ENCODE measurements around the gene GSTM3.
A peak's percentile ranks its signal among the peaks of the same experiment; 100 is the strongest.

GSTM3 gene

GRCh38 chr1:109739738-109740614 is 862 bp downstream of the GSTM3 start:
- peak overlapping the region; percentile 51 for H3K27ac ChIP-seq
- TF ChIP-seq CTCF (IDR thresholded peaks at IDR 0.05) = no peak
- peak overlapping the region; percentile 96 for H2AFZ ChIP-seq
- H3K4me3 ChIP-seq (ENCODE audit: low read depth, low read length) = peak overlapping the region; percentile 74
- H3K79me2 ChIP-seq = no peaks in the 10 kb centered on the region
- H3K4me2 ChIP-seq (ENCODE audit: low read length) = peak overlapping the region; percentile 78
- H3K9ac ChIP-seq = no peak overlapping the region
- no peaks in the 10 kb centered on the region for H3K36me3 ChIP-seq (ENCODE audit: control insufficient read depth, insufficient read depth, low read length)
- no peaks in the 10 kb centered on the region for H3K4me1 ChIP-seq
- no peaks in the 10 kb centered on the region for H3K9me3 ChIP-seq (ENCODE audit: control insufficient read depth, low read length)
- no peaks in the 10 kb centered on the region for H3K27me3 ChIP-seq (ENCODE audit: control insufficient read depth, insufficient read depth, low read length)

GRCh38 chr1:109733236-109733870 is 7.5 kb downstream of the GSTM3 start:
- no peak overlapping the region for H3K9ac ChIP-seq
- H3K27ac ChIP-seq = no peak overlapping the region
- H2AFZ ChIP-seq = no peak overlapping the region
- no peak for TF ChIP-seq CTCF (IDR thresholded peaks at IDR 0.05)
- no peak overlapping the region for H3K4me2 ChIP-seq (ENCODE audit: low read length)
- no peaks in the 10 kb centered on the region for H3K36me3 ChIP-seq (ENCODE audit: control insufficient read depth, insufficient read depth, low read length)
- H3K4me1 ChIP-seq = no peaks in the 10 kb centered on the region
- no peaks in the 10 kb centered on the region for H3K79me2 ChIP-seq
- no peak overlapping the region for H3K4me3 ChIP-seq (ENCODE audit: low read depth, low read length)
- H3K27me3 ChIP-seq (ENCODE audit: control insufficient read depth, insufficient read depth, low read length) = no peaks in the 10 kb centered on the region
- H3K9me3 ChIP-seq (ENCODE audit: control insufficient read depth, low read length) = no peaks in the 10 kb centered on the region

GRCh38 chr1:109732390-109732881 is 8.4 kb downstream of the GSTM3 start:
- Histone ChIP-seq H3K27me3 (ENCODE audit: control insufficient read depth, insufficient read depth, low read length) (no peaks in the 10 kb centered on the region), H3K4me3 (ENCODE audit: low read depth, low read length) (no peak overlapping the region), H2AFZ (no peak overlapping the region), H3K36me3 (ENCODE audit: control insufficient read depth, insufficient read depth, low read length) (no peaks in the 10 kb centered on the region), H3K9ac (no peak overlapping the region), H3K27ac (no peak overlapping the region), H3K79me2 (no peaks in the 10 kb centered on the region), H3K4me2 (ENCODE audit: low read length) (no peak overlapping the region), H3K9me3 (ENCODE audit: control insufficient read depth, low read length) (no peaks in the 10 kb centered on the region), H3K4me1 (no peaks in the 10 kb centered on the region)
- TF ChIP-seq CTCF (IDR thresholded peaks at IDR 0.05) = no peak

- no peak for TF ChIP-seq CTCF (IDR thresholded peaks at IDR 0.05)
- H3K4me3 ChIP-seq (ENCODE audit: low read depth, low read length) = no peak overlapping the region
- no peaks in the 10 kb centered on the region for H3K27me3 ChIP-seq (ENCODE audit: control insufficient read depth, insufficient read depth, low read length)
- no peaks in the 10 kb centered on the region for H3K36me3 ChIP-seq (ENCODE audit: control insufficient read depth, insufficient read depth, low read length)
- H3K79me2 ChIP-seq = no peaks in the 10 kb centered on the region
- H3K27ac ChIP-seq = no peak overlapping the region
- no peak overlapping the region for H2AFZ ChIP-seq
- H3K9me3 ChIP-seq (ENCODE audit: control insufficient read depth, low read length) = no peaks in the 10 kb centered on the region
- no peak overlapping the region for H3K9ac ChIP-seq
- H3K4me2 ChIP-seq (ENCODE audit: low read length) = no peak overlapping the region
- no peaks in the 10 kb centered on the region for H3K4me1 ChIP-seq
Measured at GRCh38 chr1:109730666-109731065, 10.2 kb downstream of the GSTM3 start.

Measured in parathyroid adenoma (tissue), 2 donors.